ENCODE measurements around the gene BMPR1A. TPM values are rescaled to one million over a fixed set of nuclear protein-coding genes. Genes with fewer than 3 reads are reported as not detected.

BMPR1A gene
- polyA plus RNA-seq, 1 donor (not counting 4 experiments of a cell fraction or from before 2014, with no cell fraction given), result 22.2 TPM

- H3K27me3 ChIP-seq (ENCODE audit: control insufficient read depth, extremely low read depth, insufficient read depth, low read length), result no peaks in the 10 kb centered on the region
- no peaks in the 10 kb centered on the region for H4K20me1 ChIP-seq (ENCODE audit: control insufficient read depth, extremely low read depth, insufficient read depth, low read length)
- no peak for FAIRE-seq
- no peak overlapping the region for H3K9ac ChIP-seq (ENCODE audit: control insufficient read depth, extremely low read depth, insufficient read depth, low read length)
- no peaks in the 10 kb centered on the region for H3K79me2 ChIP-seq (ENCODE audit: control insufficient read depth, insufficient read depth, low read length)
- dilution Hi-C loops (cut with MboI; ENCODE audit: extremely low pct_ligation_motif_present, low sequenced_read_pairs), result no loop called here
- no peaks in the 10 kb centered on the region for H3K4me1 ChIP-seq (ENCODE audit: control insufficient read depth, extremely low read depth, insufficient read depth, low read length)
- no peaks in the 10 kb centered on the region for H3K9me3 ChIP-seq (ENCODE audit: control insufficient read depth, low read depth, low read length)
- H3K36me3 ChIP-seq (ENCODE audit: control insufficient read depth in 2 of 2, extremely low read depth in 1 of 2, insufficient read depth in 2 of 2, low read length in 2 of 2), result no peaks in the 10 kb centered on the region
- no peak for TF ChIP-seq CTCF (optimal IDR thresholded peaks at IDR 0.05 in 1 of 3, IDR thresholded peaks at IDR 0.05 in 1 of 3, conservative IDR thresholded peaks at IDR 0.05 in 1 of 3; ENCODE audit: extremely low read depth in 1 of 3, insufficient read depth in 2 of 3, low read length in 3 of 3)
- no peak for TF ChIP-seq EZH2 (IDR thresholded peaks at IDR 0.05; ENCODE audit: low read length)
- no peak overlapping the region for H3K4me2 ChIP-seq (ENCODE audit: control insufficient read depth, extremely low read depth, insufficient read depth, low read depth, low read length)
- no peak for DNase-seq (ENCODE audit: low read depth, low spot score)
- no peaks in the 10 kb centered on the region for H3K9me1 ChIP-seq (ENCODE audit: control insufficient read depth, extremely low read depth, insufficient read depth, low read length)
- no peak overlapping the region for H3K4me3 ChIP-seq (ENCODE audit: control insufficient read depth in 2 of 3, extremely low read depth in 1 of 3, insufficient read depth in 2 of 3, low read depth in 1 of 3, low read length in 3 of 3)
- no peak overlapping the region for H3K27ac ChIP-seq (ENCODE audit: control insufficient read depth, insufficient read depth, low read length)
- H2AFZ ChIP-seq (ENCODE audit: control insufficient read depth, low read length), result no peak overlapping the region
Observed at GRCh38 chr10:86867149-86867548, 110.7 kb downstream of the BMPR1A start.

DNA sequence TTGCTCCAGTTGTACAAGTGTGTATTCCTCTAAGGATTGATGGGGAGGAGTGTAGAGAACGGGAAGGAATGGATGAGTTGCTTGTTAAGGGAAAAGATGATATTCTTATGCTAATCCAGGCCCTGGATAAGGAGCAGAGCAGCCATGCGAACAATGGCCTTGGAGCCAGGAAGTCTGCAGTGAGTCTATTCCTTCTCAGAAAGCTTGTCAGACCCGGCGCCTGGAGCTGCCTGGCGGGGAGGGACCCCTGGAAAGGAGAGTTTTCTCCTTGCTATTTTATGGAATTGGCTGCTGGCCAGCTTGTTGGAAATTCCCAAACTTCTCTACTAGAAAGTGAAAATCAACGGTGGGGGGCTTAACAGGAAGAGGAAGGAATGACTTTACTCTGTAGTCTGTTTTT is 111.9 kb downstream of the BMPR1A start:
- DNase-seq (ENCODE audit: low read depth, low spot score), result no peak

More for the DNA sequence above, 111.9 kb downstream of the BMPR1A start:
- Histone ChIP-seq H3K4me1 (ENCODE audit: control insufficient read depth, extremely low read depth, insufficient read depth, low read length) (no peaks in the 10 kb centered on the region), H3K9me3 (ENCODE audit: control insufficient read depth, low read depth, low read length) (no peaks in the 10 kb centered on the region), H3K79me2 (ENCODE audit: control insufficient read depth, insufficient read depth, low read length) (no peaks in the 10 kb centered on the region), H3K4me2 (ENCODE audit: control insufficient read depth, extremely low read depth, insufficient read depth, low read depth, low read length) (no peak overlapping the region), H3K9me1 (ENCODE audit: control insufficient read depth, extremely low read depth, insufficient read depth, low read length) (no peaks in the 10 kb centered on the region), H3K9ac (ENCODE audit: control insufficient read depth, extremely low read depth, insufficient read depth, low read length) (no peak overlapping the region), H3K27me3 (ENCODE audit: control insufficient read depth, extremely low read depth, insufficient read depth, low read length) (no peaks in the 10 kb centered on the region), H2AFZ (ENCODE audit: control insufficient read depth, low read length) (no peak overlapping the region), H3K36me3 (ENCODE audit: control insufficient read depth in 2 of 2, extremely low read depth in 1 of 2, insufficient read depth in 2 of 2, low read length in 2 of 2) (no peaks in the 10 kb centered on the region), H3K27ac (ENCODE audit: control insufficient read depth, insufficient read depth, low read length) (no peak overlapping the region), H4K20me1 (ENCODE audit: control insufficient read depth, extremely low read depth, insufficient read depth, low read length) (no peaks in the 10 kb centered on the region), H3K4me3 (ENCODE audit: control insufficient read depth in 2 of 3, extremely low read depth in 1 of 3, insufficient read depth in 2 of 3, low read depth in 1 of 3, low read length in 3 of 3) (no peak overlapping the region)
- FAIRE-seq, result no peak
- dilution Hi-C loops (cut with MboI; ENCODE audit: extremely low pct_ligation_motif_present, low sequenced_read_pairs), result no loop called here
- TF ChIP-seq EZH2 (IDR thresholded peaks at IDR 0.05; ENCODE audit: low read length) (no peak), CTCF (optimal IDR thresholded peaks at IDR 0.05 in 1 of 3, IDR thresholded peaks at IDR 0.05 in 1 of 3, conservative IDR thresholded peaks at IDR 0.05 in 1 of 3; ENCODE audit: extremely low read depth in 1 of 3, insufficient read depth in 2 of 3, low read length in 3 of 3) (no peak)
